ENCODE data around the gene SIDT2. TPM values are rescaled to one million over a fixed set of nuclear protein-coding genes. Genes with fewer than 3 reads are reported as not detected.
A peak's percentile ranks its signal among the peaks of the same experiment; 100 is the strongest.
"Not testable (repeated sequence)": the region's sequence is repeated elsewhere in the genome, so short reads cannot be mapped to it uniquely, and the experiment has no call there.

SIDT2 gene
- total RNA-seq, 2 experiments from 2014 or later, result 18.9 to 21.3 TPM

DNA sequence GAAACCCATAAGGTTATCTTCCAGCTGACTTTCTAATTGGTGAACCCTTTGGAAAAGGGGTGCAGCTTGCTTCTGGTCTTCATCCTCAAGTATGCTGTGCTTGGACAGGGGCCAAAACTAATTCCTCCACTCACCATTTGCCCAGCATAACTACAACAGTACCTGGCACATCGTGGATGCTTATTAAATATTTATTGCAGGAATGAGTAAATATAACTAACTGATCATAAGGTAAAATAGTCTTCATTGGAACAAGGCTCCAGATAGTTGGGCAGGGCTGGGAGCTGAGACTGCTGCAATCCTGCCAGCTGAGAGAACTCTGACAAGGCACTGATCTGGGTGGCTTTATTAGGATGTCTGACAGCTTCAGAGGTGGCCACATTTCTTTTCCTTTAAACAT, 2.4 kb upstream of the SIDT2 start:
- H3K27me3 Mint-ChIP-seq, result no peaks in the 10 kb centered on the region
- ATAC-seq (no peak), DNase-seq (no peak)
- peaks cover 4% of the 10 kb centered on the region for H3K36me3 Mint-ChIP-seq
- H3K27ac Mint-ChIP-seq, result no peak overlapping the region
- no peaks in the 10 kb centered on the region for H3K9me3 Mint-ChIP-seq (ENCODE audit: low read depth)
- H3K4me1 Mint-ChIP-seq, result peaks cover 33% of the 10 kb centered on the region
- CTCF ChIA-PET, result interaction anchor here (0.8 to 1.3 kb wide), 2 partner anchors 30 to 340 kb away, joined by 3 to 4 read pairs; no protein-coding TSS in a partner anchor
- no peak overlapping the region for H3K4me3 Mint-ChIP-seq

- H3K36me3 Mint-ChIP-seq, result no peaks in the 10 kb centered on the region
Measured at GRCh38 chr11:117177534-117178209, 871 bp upstream of the SIDT2 start.

DNA sequence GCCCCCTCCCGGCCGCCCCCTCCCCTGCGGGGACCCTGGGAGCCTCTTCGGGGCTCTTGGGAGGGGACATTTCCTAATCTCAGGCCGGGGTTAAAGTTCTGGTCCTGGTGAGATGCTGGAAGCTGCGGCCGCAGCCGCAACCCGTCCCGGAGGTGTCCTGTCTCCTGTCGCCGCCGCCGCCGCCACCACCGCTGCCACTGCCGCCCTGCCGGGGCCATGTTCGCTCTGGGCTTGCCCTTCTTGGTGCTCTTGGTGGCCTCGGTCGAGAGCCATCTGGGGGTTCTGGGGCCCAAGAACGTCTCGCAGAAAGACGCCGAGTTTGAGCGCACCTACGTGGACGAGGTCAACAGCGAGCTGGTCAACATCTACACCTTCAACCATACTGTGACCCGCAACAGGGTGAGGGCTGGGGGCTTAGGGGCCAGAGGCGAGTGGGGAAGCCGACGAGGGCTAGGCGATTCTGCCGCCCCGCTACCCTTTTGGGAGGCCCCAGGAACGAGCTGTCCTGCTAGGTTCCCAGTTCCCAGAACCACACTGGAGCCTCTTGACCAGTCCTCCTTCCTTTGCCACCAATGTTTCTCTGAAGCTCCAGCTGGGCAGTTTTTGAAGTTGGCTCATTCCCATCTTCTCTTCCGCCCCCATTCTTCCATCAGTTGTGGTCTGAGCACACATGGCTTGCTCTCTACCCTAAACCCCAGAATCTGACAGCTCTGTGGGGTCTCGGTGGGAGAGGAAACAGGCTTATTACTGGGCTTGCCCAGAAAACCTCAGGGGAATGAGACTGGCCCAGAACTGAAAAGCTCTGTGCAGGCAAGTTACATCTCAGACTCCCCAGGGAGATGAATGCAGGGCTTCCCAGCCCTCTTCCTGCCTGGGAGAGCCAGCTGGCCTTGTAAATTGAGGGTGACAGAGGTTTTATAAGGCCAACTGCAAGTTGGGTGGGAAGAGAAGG, 781 bp downstream of the SIDT2 start:
- CTCF ChIA-PET, result interaction anchor here (0.7 to 5.4 kb wide), 15 partner anchors 12 to 447 kb away, joined by 3 to 108 read pairs (median 4); partner anchors contain the start of genes APOA5, PAFAH1B2, PCSK7 and RNF214
- Mint-ChIP-seq H3K4me1 (peaks cover 30% of the 10 kb centered on the region), H3K36me3 (no peaks in the 10 kb centered on the region), H3K27ac (peak overlapping the region; percentile 82), H3K27me3 (no peaks in the 10 kb centered on the region), H3K9me3 (ENCODE audit: low read depth) (no peaks in the 10 kb centered on the region), H3K4me3 (peak overlapping the region; percentile 90)
- DNase-seq, result peak; percentile 71
- ATAC-seq, result peak; percentile 53

More at GRCh38 chr11:117177534-117178209, 871 bp upstream of the SIDT2 start:
- CTCF ChIA-PET, result interaction anchor here (0.7 to 5.4 kb wide), 5 partner anchors 11 to 394 kb away, joined by 3 to 108 read pairs (median 6); partner anchors contain the start of genes APOA5, PAFAH1B2, PCSK7 and RNF214
- no peak for ATAC-seq
- DNase-seq, result peak; percentile 34
- no peaks in the 10 kb centered on the region for H3K9me3 Mint-ChIP-seq (ENCODE audit: low read depth)
- H3K27ac Mint-ChIP-seq, result peak overlapping the region; percentile 85
- H3K4me1 Mint-ChIP-seq, result peaks cover 34% of the 10 kb centered on the region
- H3K4me3 Mint-ChIP-seq, result peak overlapping the region; percentile 90
- no peaks in the 10 kb centered on the region for H3K27me3 Mint-ChIP-seq

GRCh38 chr11:117180020-117180419, 1.5 kb downstream of the SIDT2 start:
- DNase-seq, result peak; percentile 38
- CTCF ChIA-PET, result interaction anchor here (0.7 to 5.4 kb wide), 13 partner anchors 8 to 447 kb away, joined by 3 to 108 read pairs (median 4); partner anchors contain the start of genes PAFAH1B2, PCSK7 and RNF214
- Mint-ChIP-seq H3K36me3 (no peaks in the 10 kb centered on the region), H3K4me3 (peak overlapping the region; percentile 90), H3K9me3 (ENCODE audit: low read depth) (no peaks in the 10 kb centered on the region), H3K4me1 (peaks cover 30% of the 10 kb centered on the region), H3K27me3 (no peaks in the 10 kb centered on the region), H3K27ac (peak overlapping the region; percentile 82)
- no peak for ATAC-seq

DNA sequence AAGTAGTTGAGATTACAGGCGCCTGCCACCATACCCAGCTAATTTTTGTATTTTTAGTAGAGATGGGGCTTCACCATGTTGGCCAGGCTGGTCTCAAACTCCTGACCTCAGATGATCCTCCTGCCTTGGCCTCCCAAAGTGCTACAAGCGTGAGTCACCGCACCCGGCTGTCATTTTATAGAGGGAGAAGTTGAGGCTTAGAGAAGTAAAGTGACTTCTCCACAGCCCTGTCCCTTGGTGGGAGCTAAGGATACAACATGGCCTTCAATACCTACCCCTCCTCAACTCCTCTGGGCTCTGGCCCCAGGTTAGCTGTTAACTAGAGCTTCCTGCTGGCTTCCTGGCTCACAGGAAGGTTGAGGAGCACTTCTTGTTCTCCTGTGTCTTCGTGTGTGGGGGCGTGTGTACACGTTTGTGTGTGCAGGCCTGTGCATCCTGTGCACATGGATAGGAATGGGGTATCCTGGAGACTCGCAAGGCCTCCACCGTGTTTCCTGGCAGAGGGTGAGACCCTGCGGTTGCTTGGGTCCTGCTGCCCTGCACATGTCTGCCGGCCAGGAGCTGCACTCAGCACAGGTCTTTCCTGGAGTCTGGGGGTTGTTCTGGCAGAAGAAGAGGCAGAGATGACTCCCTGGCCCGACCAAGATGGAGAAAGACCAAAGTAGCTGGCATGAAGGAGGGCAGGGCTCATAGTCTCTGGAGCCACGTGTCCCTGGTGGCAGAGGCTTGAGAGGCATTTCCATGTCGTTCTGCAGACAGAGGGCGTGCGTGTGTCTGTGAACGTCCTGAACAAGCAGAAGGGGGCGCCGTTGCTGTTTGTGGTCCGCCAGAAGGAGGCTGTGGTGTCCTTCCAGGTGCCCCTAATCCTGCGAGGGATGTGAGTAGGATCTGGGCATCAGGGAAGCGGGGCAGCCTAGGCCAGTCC, 2.4 kb downstream of the SIDT2 start:
- CTCF ChIA-PET, result interaction anchor here (0.9 to 5.4 kb wide), 12 partner anchors 9 to 326 kb away, joined by 3 to 108 read pairs (median 4); partner anchors contain the start of genes PAFAH1B2, PCSK7 and RNF214
- Mint-ChIP-seq H3K9me3 (ENCODE audit: low read depth) (no peaks in the 10 kb centered on the region), H3K36me3 (no peaks in the 10 kb centered on the region), H3K4me3 (peak overlapping the region; percentile 21), H3K27me3 (no peaks in the 10 kb centered on the region), H3K27ac (no peak overlapping the region), H3K4me1 (peaks cover 30% of the 10 kb centered on the region)
- ATAC-seq (no peak), DNase-seq (peak; percentile 78)

DNA sequence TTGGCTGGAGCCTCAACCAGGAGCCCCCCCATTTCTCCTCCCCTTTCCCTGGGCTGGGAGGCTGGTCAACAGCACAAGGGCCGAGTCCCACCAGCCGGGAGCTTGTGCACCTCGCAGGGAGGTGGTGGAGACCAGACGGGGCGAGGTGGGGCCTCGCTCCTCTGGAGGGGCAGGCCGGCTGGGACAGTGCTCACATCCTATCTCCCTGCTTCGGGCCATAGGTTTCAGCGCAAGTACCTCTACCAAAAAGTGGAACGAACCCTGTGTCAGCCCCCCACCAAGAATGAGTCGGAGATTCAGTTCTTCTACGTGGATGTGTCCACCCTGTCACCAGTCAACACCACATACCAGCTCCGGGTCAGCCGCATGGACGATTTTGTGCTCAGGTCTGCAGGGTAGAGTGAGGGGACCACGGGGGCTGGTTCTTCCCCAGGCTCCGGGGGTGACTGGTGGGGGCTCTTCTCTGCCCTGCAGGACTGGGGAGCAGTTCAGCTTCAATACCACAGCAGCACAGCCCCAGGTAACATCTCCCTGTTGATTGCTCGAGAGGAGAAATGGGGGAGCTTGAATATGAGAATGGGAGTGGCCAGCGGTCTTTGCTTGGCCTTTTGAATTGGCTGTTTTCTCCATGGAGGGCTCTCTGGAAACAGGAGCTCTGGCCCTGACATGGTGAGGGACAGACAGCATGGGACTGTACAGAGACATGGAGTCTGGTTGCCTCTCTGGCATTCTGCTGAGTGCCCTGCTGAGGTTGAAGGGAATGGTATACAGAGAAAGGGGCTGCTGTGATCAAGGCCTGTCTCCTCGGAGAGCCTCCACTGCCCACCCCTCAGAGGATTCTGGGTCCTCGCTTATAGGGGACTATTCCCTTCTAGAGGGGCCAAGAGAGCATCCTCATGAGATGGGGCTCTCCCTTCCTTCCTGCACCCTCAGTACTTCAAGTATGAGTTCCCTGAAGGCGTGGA, 3.3 kb downstream of the SIDT2 start:
- Mint-ChIP-seq H3K4me3 (no peak overlapping the region), H3K27me3 (no peaks in the 10 kb centered on the region), H3K27ac (no peak overlapping the region)

DNA sequence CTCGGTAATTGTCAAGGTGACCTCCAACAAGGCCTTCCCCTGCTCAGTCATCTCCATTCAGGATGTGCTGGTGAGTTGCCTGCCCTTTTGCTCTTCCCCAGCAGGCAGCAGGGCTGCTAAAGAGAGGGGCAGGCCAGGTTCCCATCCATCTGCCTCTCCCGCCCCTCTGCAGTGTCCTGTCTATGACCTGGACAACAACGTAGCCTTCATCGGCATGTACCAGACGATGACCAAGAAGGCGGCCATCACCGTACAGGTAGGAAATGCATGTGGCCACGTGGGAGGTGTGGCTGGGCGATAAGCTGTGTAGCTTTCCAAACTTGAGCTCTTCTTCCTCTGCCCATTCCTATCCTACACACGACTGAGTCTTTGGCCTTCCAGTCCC, 4.0 kb downstream of the SIDT2 start:
- CTCF ChIA-PET, result interaction anchor here (1.2 to 5.4 kb wide), 4 partner anchors 9 to 46 kb away, joined by 4 to 108 read pairs (median 8); partner anchors contain the start of genes PCSK7 and RNF214
- no peak for DNase-seq
- Mint-ChIP-seq H3K4me3 (no peak overlapping the region), H3K36me3 (no peaks in the 10 kb centered on the region), H3K9me3 (ENCODE audit: low read depth) (no peaks in the 10 kb centered on the region), H3K27me3 (no peaks in the 10 kb centered on the region), H3K4me1 (peaks cover 30% of the 10 kb centered on the region), H3K27ac (no peak overlapping the region)
- no peak for ATAC-seq

More for the DNA sequence above, 3.3 kb downstream of the SIDT2 start:
- no peaks in the 10 kb centered on the region for H3K36me3 Mint-ChIP-seq
- ATAC-seq (no peak), DNase-seq (peak; percentile 37)
- CTCF ChIA-PET, result interaction anchor here (1.2 to 5.4 kb wide), 5 partner anchors 9 to 47 kb away, joined by 4 to 108 read pairs (median 7); partner anchors contain the start of genes PCSK7 and RNF214
- H3K9me3 Mint-ChIP-seq (ENCODE audit: low read depth), result no peaks in the 10 kb centered on the region
- H3K4me1 Mint-ChIP-seq, result peaks cover 30% of the 10 kb centered on the region

GRCh38 chr11:117183178-117183577, 4.6 kb downstream of the SIDT2 start:
- H3K27ac Mint-ChIP-seq; ATAC-seq; H3K36me3 Mint-ChIP-seq; H3K27me3 Mint-ChIP-seq; H3K9me3 Mint-ChIP-seq (ENCODE audit: low read depth); H3K4me3 Mint-ChIP-seq: not testable (repeated sequence)
- peak; percentile 12 for DNase-seq
- CTCF ChIA-PET, result interaction anchor here (1.9 kb wide), 1 partner anchor 8 kb away, joined by 5 read pairs; no protein-coding TSS in a partner anchor
- peaks cover 24% of the 10 kb centered on the region for H3K4me1 Mint-ChIP-seq

GRCh38 chr11:117183724-117184349, 5.3 kb downstream of the SIDT2 start:
- H3K36me3 Mint-ChIP-seq, result no peaks in the 10 kb centered on the region
- no peaks in the 10 kb centered on the region for H3K9me3 Mint-ChIP-seq (ENCODE audit: low read depth)
- no peaks in the 10 kb centered on the region for H3K27me3 Mint-ChIP-seq
- H3K4me3 Mint-ChIP-seq, result no peak overlapping the region
- no peak for ATAC-seq
- peak; percentile 36 for DNase-seq
- no peak overlapping the region for H3K27ac Mint-ChIP-seq
- CTCF ChIA-PET, result interaction anchor here (0.8 kb wide), 1 partner anchor 39 kb away, joined by 3 read pairs; no protein-coding TSS in a partner anchor
- H3K4me1 Mint-ChIP-seq, result peaks cover 21% of the 10 kb centered on the region

DNA sequence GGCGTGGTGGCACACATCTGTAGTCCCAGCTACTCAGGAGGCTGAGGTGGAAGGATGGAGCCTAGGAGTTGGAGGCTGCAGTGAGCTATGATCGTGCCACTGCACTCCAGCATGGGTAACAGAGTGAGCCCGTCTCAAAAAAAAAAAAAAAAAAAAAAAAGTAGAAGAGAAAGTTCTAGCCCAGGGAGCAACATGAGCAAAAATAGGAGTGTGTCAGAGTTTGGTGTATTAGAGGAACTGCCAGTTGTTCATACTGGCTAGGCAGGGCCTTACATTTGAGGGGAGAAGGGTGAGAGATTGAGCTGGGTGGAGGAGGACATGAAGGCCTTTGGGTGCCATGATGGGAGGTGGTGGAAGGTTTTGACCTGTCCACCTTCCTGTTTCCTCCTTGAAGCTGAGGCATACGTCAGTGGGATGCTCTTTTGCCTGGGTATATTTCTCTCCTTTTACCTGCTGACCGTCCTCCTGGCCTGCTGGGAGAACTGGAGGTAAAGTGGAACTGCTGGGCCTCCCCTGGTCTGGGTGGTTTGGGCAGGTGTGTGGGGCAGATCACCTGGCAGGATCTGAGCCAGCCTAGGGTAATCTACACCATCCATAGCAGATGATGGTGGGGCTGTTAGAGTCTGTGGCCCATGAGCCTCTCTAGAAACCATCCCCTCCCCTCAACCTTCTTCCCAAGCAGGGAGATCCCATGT, 7.3 kb downstream of the SIDT2 start:
- ATAC-seq (no peak), DNase-seq (no peak)
- H3K27me3 Mint-ChIP-seq, result no peaks in the 10 kb centered on the region
- H3K4me1 Mint-ChIP-seq, result peaks cover 4% of the 10 kb centered on the region
- no peaks in the 10 kb centered on the region for H3K9me3 Mint-ChIP-seq (ENCODE audit: low read depth)
- no peaks in the 10 kb centered on the region for H3K36me3 Mint-ChIP-seq
- no peak overlapping the region for H3K27ac Mint-ChIP-seq
- H3K4me3 Mint-ChIP-seq, result no peak overlapping the region
- CTCF ChIA-PET, result interaction anchor here (0.7 kb wide), 1 partner anchor 80 kb away, joined by 3 read pairs; no protein-coding TSS in a partner anchor

DNA sequence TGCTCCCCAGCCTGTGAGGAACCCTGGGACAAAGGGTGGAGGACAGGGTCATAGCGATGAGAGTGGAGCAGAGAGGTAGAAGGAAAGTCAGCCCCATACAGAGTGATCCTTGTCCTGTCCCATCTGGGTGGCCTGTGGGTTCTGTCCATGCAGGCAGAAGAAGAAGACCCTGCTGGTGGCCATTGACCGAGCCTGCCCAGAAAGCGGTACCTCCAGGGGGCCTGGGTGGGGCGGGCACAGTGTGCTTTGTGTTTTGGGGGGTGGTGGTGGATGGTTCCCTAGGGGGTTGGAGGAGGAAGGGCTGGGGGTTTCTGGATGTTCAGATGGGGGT, 7.9 kb downstream of the SIDT2 start:
- H3K27ac Mint-ChIP-seq, result no peak overlapping the region
- DNase-seq (no peak), ATAC-seq (no peak)
- H3K4me3 Mint-ChIP-seq, result no peak overlapping the region
- CTCF ChIA-PET, result no interaction called here
- H3K9me3 Mint-ChIP-seq (ENCODE audit: low read depth), result no peaks in the 10 kb centered on the region
- no peaks in the 10 kb centered on the region for H3K27me3 Mint-ChIP-seq
- no peaks in the 10 kb centered on the region for H3K36me3 Mint-ChIP-seq
- H3K4me1 Mint-ChIP-seq, result no peaks in the 10 kb centered on the region
